ENCODE results near the gene EPHA5. TPM values are rescaled to one million over a fixed set of nuclear protein-coding genes. Genes with fewer than 3 reads are reported as not detected.
A peak's percentile ranks its signal among the peaks of the same experiment; 100 is the strongest.

Gene EPHA5
- total RNA-seq, 1 experiment from 2014 or later: 0.04 TPM

- peak; percentile 69 for TF ChIP-seq ZNF263 (CRISPR knock-in tag; IDR thresholded peaks at IDR 0.05; ENCODE audit: low read depth)
- no peak for TF ChIP-seq ZBTB43 (CRISPR knock-in tag; IDR thresholded peaks at IDR 0.05)
- TF ChIP-seq AFF4 (CRISPR knock-in tag; IDR thresholded peaks at IDR 0.05; ENCODE audit: borderline replicate concordance): no peak
- no peak for TF ChIP-seq ZSCAN18 (CRISPR knock-in tag; IDR thresholded peaks at IDR 0.05)
- TF ChIP-seq ZNF416 (CRISPR knock-in tag; IDR thresholded peaks at IDR 0.05): no peak
- peak; percentile 30; the same call in 1 of the 2 replicates for TF ChIP-seq USF2 (CRISPR knock-in tag; IDR thresholded peaks at IDR 0.05)
- peak; percentile 8 for ATAC-seq
Measured at GRCh38 chr4:65668201-65669089, 1.8 kb downstream of the EPHA5 start.

GRCh38 chr4:65667506-65668041 lies 2.7 kb downstream of the EPHA5 start:
- Mint-ChIP-seq H3K27ac (no peak overlapping the region), H3K4me1 (peaks cover 44% of the 10 kb centered on the region), H3K4me3 (peak overlapping the region; percentile 78), H3K36me3 (no peaks in the 10 kb centered on the region), H3K9me3 (no peaks in the 10 kb centered on the region), H3K27me3 (ENCODE audit: low read depth) (peaks cover 69% of the 10 kb centered on the region)
- ATAC-seq: no peak
- ChIA-PET POLR2A (no interaction called here), CTCF (no interaction called here)
- no peak for DNase-seq (ENCODE audit: low spot score)
- TF ChIP-seq FOXJ3 (CRISPR knock-in tag; IDR thresholded peaks at IDR 0.05; ENCODE audit: borderline replicate concordance) (no peak), CREM (CRISPR knock-in tag; IDR thresholded peaks at IDR 0.05) (no peak), EMX1 (CRISPR knock-in tag; IDR thresholded peaks at IDR 0.05) (no peak), FOXK1 (CRISPR knock-in tag; IDR thresholded peaks at IDR 0.05) (no peak), CBFB (CRISPR knock-in tag; IDR thresholded peaks at IDR 0.05; ENCODE audit: low read depth) (no peak), E2F5 (CRISPR knock-in tag; IDR thresholded peaks at IDR 0.05) (no peak), ZNF281 (CRISPR knock-in tag; IDR thresholded peaks at IDR 0.05) (no peak), IRF2 (CRISPR knock-in tag; IDR thresholded peaks at IDR 0.05; ENCODE audit: borderline replicate concordance, low read depth) (no peak), SP1 (CRISPR knock-in tag; conservative IDR thresholded peaks at IDR 0.05) (no peak), ATF2 (CRISPR knock-in tag; IDR thresholded peaks at IDR 0.05; ENCODE audit: borderline replicate concordance, low read depth) (no peak), CTCF (IDR thresholded peaks at IDR 0.05) (no peak), SOX15 (CRISPR knock-in tag; IDR thresholded peaks at IDR 0.05) (no peak), TEAD1 (CRISPR knock-in tag; IDR thresholded peaks at IDR 0.05) (no peak)

More at GRCh38 chr4:65668201-65669089, 1.8 kb downstream of the EPHA5 start:
- no peaks in the 10 kb centered on the region for H3K36me3 Mint-ChIP-seq
- DNase-seq (ENCODE audit: low spot score): peak; percentile 15
- H3K4me1 Mint-ChIP-seq: peaks cover 42% of the 10 kb centered on the region
- peaks cover 78% of the 10 kb centered on the region for H3K27me3 Mint-ChIP-seq (ENCODE audit: low read depth)
- no peak overlapping the region for H3K27ac Mint-ChIP-seq
- H3K4me3 Mint-ChIP-seq: peak overlapping the region; percentile 78
- ChIA-PET CTCF (no interaction called here), POLR2A (no interaction called here)
- no peaks in the 10 kb centered on the region for H3K9me3 Mint-ChIP-seq

Data from WTC11 (cell line).